ENCODE results near the gene TBX21. TPM values are rescaled to one million over a fixed set of nuclear protein-coding genes. Genes with fewer than 3 reads are reported as not detected.

TBX21 gene
- polyA plus RNA-seq, 1 donor from 2014 or later: not detected

DNA sequence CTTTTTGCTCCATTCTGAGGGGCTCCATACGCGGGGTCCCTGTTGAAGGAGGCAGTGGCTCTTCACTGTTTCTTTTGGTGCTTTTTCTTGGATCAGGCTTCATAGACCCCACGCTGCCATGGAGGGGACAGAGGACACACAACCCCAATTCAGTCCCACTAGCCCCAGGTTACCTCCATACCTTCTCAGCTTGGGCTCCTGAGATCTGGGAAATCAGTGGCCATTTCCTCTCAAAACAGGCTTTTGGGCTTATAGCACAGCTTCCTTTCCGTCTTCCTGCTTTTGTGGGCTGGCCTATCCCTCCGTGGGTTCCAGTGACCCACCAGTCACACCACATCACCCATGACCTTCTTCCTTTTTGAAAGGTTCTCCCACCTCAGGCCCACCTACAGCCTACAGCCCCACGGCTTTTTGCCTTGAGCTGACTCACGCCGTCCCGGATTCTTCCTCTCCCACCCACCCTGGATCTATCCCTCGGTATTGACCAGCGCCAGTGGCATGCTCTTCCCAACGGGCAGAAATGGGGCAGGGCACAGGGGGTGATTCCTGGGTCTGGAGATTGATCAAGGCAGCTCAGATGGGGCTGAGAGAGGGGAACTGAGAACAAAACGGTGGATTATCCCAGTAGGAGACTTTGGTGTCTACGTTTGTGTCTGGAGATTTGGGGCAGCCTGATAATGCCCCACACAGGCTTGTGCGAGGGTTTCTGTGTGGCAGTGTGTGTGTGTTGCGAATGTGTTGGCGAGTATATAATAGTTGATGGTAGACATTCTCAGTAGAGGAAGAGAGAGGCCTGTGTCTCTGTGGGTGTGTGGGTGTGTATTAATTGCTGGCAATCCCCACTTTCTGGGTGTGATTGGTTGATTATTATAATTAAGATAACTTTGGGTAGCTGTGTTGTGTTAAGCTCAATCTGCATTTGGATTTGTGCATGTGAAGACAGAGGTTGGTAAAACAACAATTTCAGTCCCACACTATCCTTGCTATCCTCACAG, 3.8 kb downstream of the TBX21 start:
- Histone ChIP-seq H3K9me3 (ENCODE audit: low read length) (no peaks in the 10 kb centered on the region), H3F3A (ENCODE audit: insufficient read depth, low read length, poor library complexity, severe bottlenecking) (no peaks in the 10 kb centered on the region), H3K27ac (ENCODE audit: low read length) (no peak overlapping the region), H3K79me2 (replicated peaks; ENCODE audit: insufficient read depth, low read length) (no peaks in the 10 kb centered on the region), H3K4me2 (ENCODE audit: low read length) (no peak overlapping the region), H3K36me3 (ENCODE audit: insufficient read depth, low read length) (no peaks in the 10 kb centered on the region), H3K27me3 (ENCODE audit: insufficient read depth, low read depth, low read length) (peaks cover 53% of the 10 kb centered on the region), H3K9me2 (ENCODE audit: insufficient read depth, low read length) (no peaks in the 10 kb centered on the region), H3K4me3 (ENCODE audit: low read length) (no peak overlapping the region), H4K20me1 (ENCODE audit: insufficient read depth) (no peaks in the 10 kb centered on the region), H3K9ac (ENCODE audit: low read length) (no peak overlapping the region), H2AFZ (ENCODE audit: low read depth, low read length) (no peak overlapping the region)
- TF ChIP-seq SMC3 (conservative IDR thresholded peaks at IDR 0.05; ENCODE audit: poor library complexity) (no peak), POLR2AphosphoS5 (IDR thresholded peaks at IDR 0.05) (no peak), EP300 (conservative IDR thresholded peaks at IDR 0.05; ENCODE audit: poor library complexity, severe bottlenecking) (no peak), EZH2 (IDR thresholded peaks at IDR 0.05; ENCODE audit: borderline replicate concordance, insufficient read depth, low read length, poor library complexity, severe bottlenecking) (no peak), MXI1 (conservative IDR thresholded peaks at IDR 0.05; ENCODE audit: poor library complexity, severe bottlenecking) (no peak), RAD21 (conservative IDR thresholded peaks at IDR 0.05) (no peak), TAF1 (IDR thresholded peaks at IDR 0.05; ENCODE audit: low read depth) (no peak)
- TF ChIP-seq, protein P1, sequence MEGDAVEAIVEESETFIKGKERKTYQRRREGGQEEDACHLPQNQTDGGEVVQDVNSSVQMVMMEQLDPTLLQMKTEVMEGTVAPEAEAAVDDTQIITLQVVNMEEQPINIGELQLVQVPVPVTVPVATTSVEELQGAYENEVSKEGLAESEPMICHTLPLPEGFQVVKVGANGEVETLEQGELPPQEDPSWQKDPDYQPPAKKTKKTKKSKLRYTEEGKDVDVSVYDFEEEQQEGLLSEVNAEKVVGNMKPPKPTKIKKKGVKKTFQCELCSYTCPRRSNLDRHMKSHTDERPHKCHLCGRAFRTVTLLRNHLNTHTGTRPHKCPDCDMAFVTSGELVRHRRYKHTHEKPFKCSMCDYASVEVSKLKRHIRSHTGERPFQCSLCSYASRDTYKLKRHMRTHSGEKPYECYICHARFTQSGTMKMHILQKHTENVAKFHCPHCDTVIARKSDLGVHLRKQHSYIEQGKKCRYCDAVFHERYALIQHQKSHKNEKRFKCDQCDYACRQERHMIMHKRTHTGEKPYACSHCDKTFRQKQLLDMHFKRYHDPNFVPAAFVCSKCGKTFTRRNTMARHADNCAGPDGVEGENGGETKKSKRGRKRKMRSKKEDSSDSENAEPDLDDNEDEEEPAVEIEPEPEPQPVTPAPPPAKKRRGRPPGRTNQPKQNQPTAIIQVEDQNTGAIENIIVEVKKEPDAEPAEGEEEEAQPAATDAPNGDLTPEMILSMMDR (IDR thresholded peaks at IDR 0.05; ENCODE audit: poor library complexity, severe bottlenecking): no peak
- TF ChIP-seq, protein P2, sequence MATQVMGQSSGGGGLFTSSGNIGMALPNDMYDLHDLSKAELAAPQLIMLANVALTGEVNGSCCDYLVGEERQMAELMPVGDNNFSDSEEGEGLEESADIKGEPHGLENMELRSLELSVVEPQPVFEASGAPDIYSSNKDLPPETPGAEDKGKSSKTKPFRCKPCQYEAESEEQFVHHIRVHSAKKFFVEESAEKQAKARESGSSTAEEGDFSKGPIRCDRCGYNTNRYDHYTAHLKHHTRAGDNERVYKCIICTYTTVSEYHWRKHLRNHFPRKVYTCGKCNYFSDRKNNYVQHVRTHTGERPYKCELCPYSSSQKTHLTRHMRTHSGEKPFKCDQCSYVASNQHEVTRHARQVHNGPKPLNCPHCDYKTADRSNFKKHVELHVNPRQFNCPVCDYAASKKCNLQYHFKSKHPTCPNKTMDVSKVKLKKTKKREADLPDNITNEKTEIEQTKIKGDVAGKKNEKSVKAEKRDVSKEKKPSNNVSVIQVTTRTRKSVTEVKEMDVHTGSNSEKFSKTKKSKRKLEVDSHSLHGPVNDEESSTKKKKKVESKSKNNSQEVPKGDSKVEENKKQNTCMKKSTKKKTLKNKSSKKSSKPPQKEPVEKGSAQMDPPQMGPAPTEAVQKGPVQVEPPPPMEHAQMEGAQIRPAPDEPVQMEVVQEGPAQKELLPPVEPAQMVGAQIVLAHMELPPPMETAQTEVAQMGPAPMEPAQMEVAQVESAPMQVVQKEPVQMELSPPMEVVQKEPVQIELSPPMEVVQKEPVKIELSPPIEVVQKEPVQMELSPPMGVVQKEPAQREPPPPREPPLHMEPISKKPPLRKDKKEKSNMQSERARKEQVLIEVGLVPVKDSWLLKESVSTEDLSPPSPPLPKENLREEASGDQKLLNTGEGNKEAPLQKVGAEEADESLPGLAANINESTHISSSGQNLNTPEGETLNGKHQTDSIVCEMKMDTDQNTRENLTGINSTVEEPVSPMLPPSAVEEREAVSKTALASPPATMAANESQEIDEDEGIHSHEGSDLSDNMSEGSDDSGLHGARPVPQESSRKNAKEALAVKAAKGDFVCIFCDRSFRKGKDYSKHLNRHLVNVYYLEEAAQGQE (IDR thresholded peaks at IDR 0.05; ENCODE audit: borderline replicate concordance): no peak

DNA sequence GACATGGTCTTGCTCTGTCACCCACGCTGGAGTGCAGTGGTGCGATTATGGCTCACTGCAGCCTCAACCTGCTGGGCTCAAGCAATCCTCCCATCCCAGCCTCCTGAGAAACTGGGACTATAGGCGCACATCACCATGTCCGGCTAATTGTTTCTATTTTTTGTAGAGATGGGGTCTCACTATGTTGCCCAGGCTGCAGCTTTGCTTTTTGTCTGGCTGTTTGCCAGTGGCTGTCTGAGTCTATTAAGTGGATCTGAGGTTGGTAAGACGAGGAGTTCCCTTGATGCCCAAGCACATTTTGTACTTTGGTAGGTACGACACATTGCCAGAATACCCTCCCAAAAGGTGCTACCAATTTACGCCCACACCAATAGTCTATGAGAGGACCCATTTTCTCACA, 5.1 kb downstream of the TBX21 start:
- H3K4me2 ChIP-seq (ENCODE audit: low read length): no peak overlapping the region
- H4K20me1 ChIP-seq (ENCODE audit: insufficient read depth): no peaks in the 10 kb centered on the region
- no peak overlapping the region for H3K27ac ChIP-seq (ENCODE audit: low read length)
- no peaks in the 10 kb centered on the region for H3K9me2 ChIP-seq (ENCODE audit: insufficient read depth, low read length)
- peaks cover 39% of the 10 kb centered on the region for H3K27me3 ChIP-seq (ENCODE audit: insufficient read depth, low read depth, low read length)
- H3K9ac ChIP-seq (ENCODE audit: low read length): no peak overlapping the region
- TF ChIP-seq TAF1 (IDR thresholded peaks at IDR 0.05; ENCODE audit: low read depth) (no peak), MXI1 (conservative IDR thresholded peaks at IDR 0.05; ENCODE audit: poor library complexity, severe bottlenecking) (no peak), EZH2 (IDR thresholded peaks at IDR 0.05; ENCODE audit: borderline replicate concordance, insufficient read depth, low read length, poor library complexity, severe bottlenecking) (no peak), EP300 (conservative IDR thresholded peaks at IDR 0.05; ENCODE audit: poor library complexity, severe bottlenecking) (no peak), SMC3 (conservative IDR thresholded peaks at IDR 0.05; ENCODE audit: poor library complexity) (no peak), RAD21 (conservative IDR thresholded peaks at IDR 0.05) (no peak)
- TF ChIP-seq, protein P1 (IDR thresholded peaks at IDR 0.05; ENCODE audit: poor library complexity, severe bottlenecking): no peak
- H3K36me3 ChIP-seq (ENCODE audit: insufficient read depth, low read length): no peaks in the 10 kb centered on the region
- no peak overlapping the region for H3K4me3 ChIP-seq (ENCODE audit: low read length)
- no peaks in the 10 kb centered on the region for H3F3A ChIP-seq (ENCODE audit: insufficient read depth, low read length, poor library complexity, severe bottlenecking)
- no peaks in the 10 kb centered on the region for H3K79me2 ChIP-seq (replicated peaks; ENCODE audit: insufficient read depth, low read length)
- H2AFZ ChIP-seq (ENCODE audit: low read depth, low read length): no peak overlapping the region
- no peaks in the 10 kb centered on the region for H3K9me3 ChIP-seq (ENCODE audit: low read length)
